DND-41 (cell line): ENCODE results near the gene TULP3.

Experiments used
- ATAC-seq: fragments of 200-7000 bp; cut with Tn5 transposase; 3 replicates; pipeline ENCODE4 v1.9.1; 2021; ENCODE audit warnings: low read depth; ENCODE audit not compliant: insufficient read depth
- DNase-seq: peaks from one replicate; pipeline ENCODE4 v3.0.0-alpha.2; 2020
- H2AFZ ChIP-seq: 2 replicates; pipeline ENCODE4 v1.6.0; 2012; ENCODE audit warnings: low read depth, low read length
- H3K27ac ChIP-seq: 2 replicates; pipeline ENCODE4 v1.5.1; 2012; ENCODE audit warnings: low read length, inconsistent platforms
- H3K27me3 ChIP-seq: fragments of 200-600 bp; sonication (generic); 2 replicates; pipeline ENCODE4 v1.6.0; 2012; ENCODE audit warnings: low read length, mild to moderate bottlenecking, inconsistent platforms; ENCODE audit not compliant: insufficient read depth, poor library complexity
- H3K36me3 ChIP-seq: 2 replicates; pipeline ENCODE4 v1.5.1; 2012; ENCODE audit warnings: low read length, inconsistent platforms; ENCODE audit not compliant: insufficient read depth
- H3K4me1 ChIP-seq: 2 replicates; pipeline ENCODE4 v1.5.1; 2012; ENCODE audit warnings: mild to moderate bottlenecking, low read length; ENCODE audit not compliant: insufficient read depth
- H3K4me2 ChIP-seq: 2 replicates; pipeline ENCODE4 v1.6.0; 2012; ENCODE audit warnings: mild to moderate bottlenecking, moderate library complexity, low read length, inconsistent platforms; ENCODE audit not compliant: insufficient read depth
- H3K4me3 ChIP-seq, 2 experiments: fragments of 200-600 bp in 1 of 2; shearing (Covaris generic) in 1 of 2; 2 replicates each; pipeline ENCODE4 v1.5.1; 2012 to 2016; ENCODE audit warnings: inconsistent platforms in 2 of 2, low read length in 2 of 2, mild to moderate bottlenecking in 2 of 2, low read depth in 1 of 2, moderate library complexity in 1 of 2
- H3K79me2 ChIP-seq: 2 replicates; pipeline ENCODE4 v1.6.0; 2012; ENCODE audit warnings: low read length, inconsistent platforms; ENCODE audit not compliant: insufficient read depth
- H3K9ac ChIP-seq: 2 replicates; pipeline ENCODE4 v1.6.0; 2012; ENCODE audit warnings: low read depth, mild to moderate bottlenecking, inconsistent platforms, low read length, moderate library complexity
- H3K9me3 ChIP-seq: 2 replicates; pipeline ENCODE4 v1.5.1; 2012; ENCODE audit warnings: low read length, moderate library complexity, mild to moderate bottlenecking, inconsistent platforms; ENCODE audit not compliant: insufficient read depth, severe bottlenecking
- H4K20me1 ChIP-seq: 2 replicates; pipeline ENCODE4 v1.6.0; 2012; ENCODE audit warnings: low read length; ENCODE audit not compliant: insufficient read depth
- EZH2 ChIP-seq: IDR thresholded peaks from 3 replicates; pipeline ENCODE4 v1.6.1; 2012; ENCODE audit warnings: borderline replicate concordance, low read depth, mild to moderate bottlenecking, moderate library complexity, low read length, inconsistent platforms; ENCODE audit not compliant: severe bottlenecking
- TF ChIP-seq, protein P1 (sequence below): IDR thresholded peaks from 2 replicates; pipeline ENCODE4 v1.5.1; 2012; ENCODE audit warnings: borderline replicate concordance, low read length, moderate library complexity, mild to moderate bottlenecking; ENCODE audit not compliant: poor library complexity, severe bottlenecking; ENCODE audit errors: extremely low read depth

TULP3 gene

DNA sequence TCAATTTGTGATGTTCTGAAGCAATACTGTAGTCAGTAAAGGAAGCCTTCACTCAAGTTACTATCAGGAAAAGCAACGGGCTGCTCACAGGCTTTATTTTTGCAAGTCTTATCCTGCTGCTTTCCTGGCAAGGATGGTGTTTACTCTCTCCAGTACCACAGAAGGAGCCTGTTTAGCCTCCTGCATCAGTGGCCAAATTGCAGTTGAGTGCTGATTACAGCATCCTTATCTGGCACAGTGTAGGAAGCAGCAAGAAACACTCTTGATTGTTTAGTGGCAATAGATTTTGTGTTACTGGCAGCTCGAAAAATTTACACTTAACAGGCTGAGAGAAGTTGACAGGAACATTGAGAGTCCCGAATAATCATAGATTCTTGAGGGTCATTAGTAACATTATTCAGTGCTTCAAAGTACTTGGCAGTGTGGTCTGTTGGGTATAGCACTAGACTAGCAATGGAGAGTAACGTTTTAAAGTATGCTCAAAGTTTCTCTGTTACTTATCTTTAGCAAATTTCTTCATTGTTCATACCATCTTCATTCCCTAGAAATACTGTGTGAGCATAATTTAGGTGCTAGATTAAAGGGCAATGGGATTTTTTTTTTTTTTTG lies 11.7 kb downstream of the TULP3 start:
- no peak for TF ChIP-seq EZH2
- TF ChIP-seq, protein P1, sequence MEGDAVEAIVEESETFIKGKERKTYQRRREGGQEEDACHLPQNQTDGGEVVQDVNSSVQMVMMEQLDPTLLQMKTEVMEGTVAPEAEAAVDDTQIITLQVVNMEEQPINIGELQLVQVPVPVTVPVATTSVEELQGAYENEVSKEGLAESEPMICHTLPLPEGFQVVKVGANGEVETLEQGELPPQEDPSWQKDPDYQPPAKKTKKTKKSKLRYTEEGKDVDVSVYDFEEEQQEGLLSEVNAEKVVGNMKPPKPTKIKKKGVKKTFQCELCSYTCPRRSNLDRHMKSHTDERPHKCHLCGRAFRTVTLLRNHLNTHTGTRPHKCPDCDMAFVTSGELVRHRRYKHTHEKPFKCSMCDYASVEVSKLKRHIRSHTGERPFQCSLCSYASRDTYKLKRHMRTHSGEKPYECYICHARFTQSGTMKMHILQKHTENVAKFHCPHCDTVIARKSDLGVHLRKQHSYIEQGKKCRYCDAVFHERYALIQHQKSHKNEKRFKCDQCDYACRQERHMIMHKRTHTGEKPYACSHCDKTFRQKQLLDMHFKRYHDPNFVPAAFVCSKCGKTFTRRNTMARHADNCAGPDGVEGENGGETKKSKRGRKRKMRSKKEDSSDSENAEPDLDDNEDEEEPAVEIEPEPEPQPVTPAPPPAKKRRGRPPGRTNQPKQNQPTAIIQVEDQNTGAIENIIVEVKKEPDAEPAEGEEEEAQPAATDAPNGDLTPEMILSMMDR: no peak
- H3K27ac ChIP-seq: no peak overlapping the region
- H3K4me3 ChIP-seq: no peak overlapping the region
- H4K20me1 ChIP-seq: no peaks in the 10 kb centered on the region
- no peaks in the 10 kb centered on the region for H3K9me3 ChIP-seq
- H3K9ac ChIP-seq: no peak overlapping the region
- ATAC-seq (no peak), DNase-seq (no peak)
- H2AFZ ChIP-seq: no peak overlapping the region
- H3K27me3 ChIP-seq: no peaks in the 10 kb centered on the region
- H3K36me3 ChIP-seq: no peaks in the 10 kb centered on the region
- H3K4me2 ChIP-seq: no peak overlapping the region
- no peaks in the 10 kb centered on the region for H3K4me1 ChIP-seq
- peaks cover 12% of the 10 kb centered on the region; the same call in 1 of the 2 replicates for H3K79me2 ChIP-seq

DNA sequence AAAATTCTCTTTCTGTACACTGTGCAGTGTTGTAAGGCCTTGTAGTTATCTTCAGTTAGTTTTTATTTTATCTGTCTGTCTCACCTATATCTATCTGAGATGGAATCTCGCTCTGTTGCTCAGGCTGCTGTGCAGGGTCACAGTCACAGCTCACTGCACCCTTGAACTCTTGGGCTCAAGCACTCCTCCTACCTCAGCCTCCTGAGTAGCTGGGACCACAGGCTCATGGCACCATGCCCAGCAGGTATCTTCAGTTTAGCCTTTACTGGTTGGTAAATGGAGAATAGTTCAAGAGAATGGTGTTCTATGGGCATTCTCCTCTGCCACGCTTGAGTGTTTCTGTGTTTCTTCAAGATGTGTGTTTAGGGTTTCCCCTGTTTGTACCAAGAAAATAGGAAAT lies 13.6 kb downstream of the TULP3 start:
- Histone ChIP-seq H3K9ac (no peak overlapping the region), H4K20me1 (no peaks in the 10 kb centered on the region; the same call in 1 of the 2 replicates), H3K36me3 (no peaks in the 10 kb centered on the region), H3K27ac (no peak overlapping the region), H3K4me1 (no peaks in the 10 kb centered on the region), H3K4me2 (no peak overlapping the region), H3K9me3 (no peaks in the 10 kb centered on the region), H3K79me2 (peaks cover 8% of the 10 kb centered on the region; the same call in 1 of the 2 replicates), H2AFZ (no peak overlapping the region), H3K4me3 (no peak overlapping the region), H3K27me3 (no peaks in the 10 kb centered on the region)
- ATAC-seq (no peak), DNase-seq (no peak)
- no peak for TF ChIP-seq EZH2
- TF ChIP-seq, protein P1: no peak

DNA sequence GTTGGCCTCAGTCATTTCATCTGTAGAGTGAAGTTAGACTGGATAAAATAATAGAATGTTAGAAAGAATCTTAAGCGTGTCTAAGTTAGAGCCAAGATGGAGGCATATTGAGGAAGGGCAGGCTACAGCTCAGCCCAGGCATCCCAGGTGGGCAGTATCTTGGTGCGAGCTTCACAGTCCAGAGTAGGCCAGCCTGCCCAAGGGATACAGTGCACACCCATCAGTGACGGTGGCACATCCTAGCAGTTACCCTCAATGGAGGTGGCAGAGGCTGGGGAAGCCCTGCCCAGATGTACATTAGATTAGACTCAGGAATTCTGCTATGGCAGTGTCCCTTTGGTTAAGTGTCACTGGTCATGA lies 21.5 kb downstream of the TULP3 start:
- DNase-seq (no peak), ATAC-seq (no peak)
- H3K4me2 ChIP-seq: no peak overlapping the region
- no peaks in the 10 kb centered on the region; the same call in 1 of the 2 replicates for H4K20me1 ChIP-seq
- H3K9ac ChIP-seq: no peak overlapping the region
- no peak overlapping the region for H2AFZ ChIP-seq
- peaks cover 20% of the 10 kb centered on the region for H3K36me3 ChIP-seq
- H3K9me3 ChIP-seq: no peaks in the 10 kb centered on the region
- no peaks in the 10 kb centered on the region; the same call in 1 of the 2 replicates for H3K79me2 ChIP-seq
- no peak overlapping the region for H3K27ac ChIP-seq
- no peak overlapping the region for H3K4me3 ChIP-seq
- TF ChIP-seq EZH2: no peak
- TF ChIP-seq, protein P1: no peak
- H3K4me1 ChIP-seq: no peaks in the 10 kb centered on the region
- no peaks in the 10 kb centered on the region for H3K27me3 ChIP-seq

DNA sequence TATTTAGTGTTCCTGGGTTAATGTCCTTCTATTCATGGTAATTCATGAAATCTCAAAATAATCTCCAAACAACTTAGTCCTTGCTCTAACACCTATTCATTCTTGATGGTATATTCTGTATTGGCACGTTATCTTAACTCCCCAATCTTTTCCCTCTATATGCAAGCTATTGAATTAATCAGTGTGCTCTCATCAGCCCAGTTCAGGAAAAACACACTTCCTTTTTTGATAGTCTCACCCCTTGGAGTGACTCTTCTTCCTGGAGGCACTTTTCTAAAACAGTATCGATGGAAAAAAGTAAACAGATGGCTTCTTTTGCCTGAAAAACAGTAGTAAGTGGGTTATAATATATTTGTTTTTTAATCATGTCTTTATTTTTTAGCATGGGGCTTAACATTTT lies 28.6 kb downstream of the TULP3 start:
- Histone ChIP-seq H3K9me3 (no peaks in the 10 kb centered on the region), H4K20me1 (no peaks in the 10 kb centered on the region), H3K4me1 (no peaks in the 10 kb centered on the region), H3K4me2 (no peak overlapping the region), H3K4me3 (no peak overlapping the region), H2AFZ (no peak overlapping the region), H3K9ac (no peak overlapping the region), H3K27me3 (no peaks in the 10 kb centered on the region), H3K36me3 (peaks cover 37% of the 10 kb centered on the region), H3K79me2 (no peaks in the 10 kb centered on the region), H3K27ac (no peak overlapping the region)
- DNase-seq (no peak), ATAC-seq (no peak)
- TF ChIP-seq EZH2: no peak
- TF ChIP-seq, protein P1: no peak
